TTC549 (cell line): ENCODE data around the gene ANKRD55.
A peak's percentile ranks its signal among the peaks of the same experiment; 100 is the strongest.
"Not testable (repeated sequence)": the region's sequence is repeated elsewhere in the genome, so short reads cannot be mapped to it uniquely, and the experiment has no call there.

Experiments
- FAIRE-seq: peaks from 2 replicates; lab custom pipeline; 2012; peaks lifted over from hg19 to GRCh38; lab: Jason Lieb, UNC

ANKRD55 gene

DNA sequence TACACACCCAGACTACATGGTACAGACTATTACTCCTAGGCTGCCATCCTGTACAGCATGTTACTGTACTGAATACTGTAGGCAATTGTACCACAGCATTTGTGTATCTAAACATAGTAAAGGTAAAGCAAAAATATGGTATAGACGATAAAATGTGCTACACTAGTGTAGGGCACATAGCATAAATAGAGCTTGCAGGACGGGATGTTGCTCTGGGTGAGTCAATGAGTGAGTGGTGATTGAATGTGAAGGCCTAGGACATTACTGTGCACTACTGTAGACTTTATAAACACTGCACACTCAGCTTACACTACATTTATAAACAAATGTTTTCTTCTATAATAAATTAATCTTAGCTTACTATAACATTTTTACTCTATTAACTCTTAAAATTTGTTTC lies 25.6 kb downstream of the ANKRD55 start:
- no peak for FAIRE-seq

DNA sequence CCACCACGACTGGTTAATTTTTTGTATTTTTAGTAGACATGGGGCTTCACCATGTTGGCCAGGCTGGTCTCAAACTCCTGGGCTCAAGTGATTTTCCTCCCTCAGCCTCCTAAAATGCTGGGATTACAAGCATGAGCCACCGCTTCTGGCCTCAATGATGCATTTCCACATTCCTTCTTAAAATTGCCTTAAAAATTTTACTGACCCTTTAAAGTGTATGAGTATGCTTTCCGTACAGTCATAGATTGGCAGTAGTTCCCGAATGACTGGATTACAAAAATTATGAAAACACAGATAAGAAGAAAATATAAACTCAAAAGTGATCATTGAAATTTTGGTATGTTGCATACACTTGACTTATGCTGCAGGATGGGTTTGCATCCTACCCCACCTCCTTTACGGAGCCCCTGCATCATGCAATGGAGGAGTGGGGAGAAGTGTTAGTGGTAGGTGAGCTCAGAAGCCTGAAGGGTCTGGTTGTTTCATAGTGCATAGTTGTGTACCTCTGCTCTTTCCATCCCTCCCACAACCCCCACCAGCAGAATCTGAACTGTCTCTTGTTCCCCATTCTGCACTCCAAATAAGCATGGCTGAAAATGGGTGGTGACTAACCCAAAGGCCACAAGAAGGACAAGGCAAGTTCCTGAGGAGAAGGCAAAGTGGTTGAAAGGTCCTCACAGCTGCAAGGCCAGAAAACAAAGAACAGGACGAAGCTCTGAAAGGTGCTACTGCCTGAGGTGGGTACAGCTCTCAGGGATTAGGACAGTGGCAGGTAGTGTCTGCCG lies 26.8 kb downstream of the ANKRD55 start:
- FAIRE-seq, result no peak

GRCh38 chr5:56203936-56204335 lies 29.2 kb downstream of the ANKRD55 start:
- not testable (repeated sequence) for FAIRE-seq

- no peak for FAIRE-seq
Observed at GRCh38 chr5:56202483-56202882, 30.6 kb downstream of the ANKRD55 start.

GRCh38 chr5:56201762-56202261 lies 31.3 kb downstream of the ANKRD55 start:
- not testable (repeated sequence) for FAIRE-seq

DNA sequence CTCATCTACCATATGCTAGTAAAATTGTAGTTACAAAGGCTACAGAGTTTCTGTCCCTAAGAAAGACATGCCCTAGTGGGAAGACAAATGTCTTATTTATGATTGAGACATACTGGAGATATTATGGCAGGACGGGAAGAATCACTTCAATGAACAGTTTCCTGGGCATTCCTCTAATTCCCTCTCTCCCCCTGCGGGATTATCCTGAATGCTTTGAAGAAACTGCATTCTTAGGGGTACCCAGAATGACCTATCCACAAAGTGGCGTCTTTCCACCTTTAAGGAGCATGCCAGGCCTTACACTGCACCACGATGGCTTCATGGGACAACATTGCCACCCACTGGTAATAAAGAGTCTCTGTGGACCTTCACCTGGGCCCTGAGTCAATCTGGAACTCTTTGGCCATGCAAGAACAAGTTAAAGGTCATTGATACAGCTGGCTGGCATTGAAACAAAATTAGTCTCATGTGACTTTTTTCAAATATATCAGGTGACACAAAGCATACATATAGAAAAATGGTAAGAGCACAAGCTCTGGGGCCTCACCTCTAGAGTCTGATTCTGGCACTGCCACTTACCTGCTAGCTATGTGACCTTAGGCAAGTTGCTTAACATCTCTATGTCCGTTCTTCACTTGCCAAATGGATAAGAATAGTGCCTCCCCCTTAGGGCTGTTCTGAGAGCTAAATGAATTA lies 32.0 kb downstream of the ANKRD55 start:
- FAIRE-seq, result no peak

DNA sequence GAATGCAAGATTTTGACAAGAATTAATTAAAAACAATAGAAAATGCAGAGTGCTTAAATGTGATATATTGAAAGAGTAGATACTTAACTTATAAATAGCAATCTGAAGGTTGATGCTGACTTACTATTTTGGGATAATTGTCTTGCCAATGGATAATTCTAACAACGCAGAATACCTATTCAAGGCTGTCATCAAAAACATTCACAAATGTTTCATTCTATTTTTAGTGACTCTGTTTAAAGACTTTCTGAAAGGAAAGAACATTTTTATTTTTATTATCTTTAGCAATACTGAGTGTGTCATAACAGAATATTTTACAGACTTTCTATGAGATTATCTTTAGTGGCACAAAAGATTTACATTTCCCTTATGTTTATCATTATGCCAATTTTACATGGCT lies 38.1 kb downstream of the ANKRD55 start:
- no peak for FAIRE-seq

DNA sequence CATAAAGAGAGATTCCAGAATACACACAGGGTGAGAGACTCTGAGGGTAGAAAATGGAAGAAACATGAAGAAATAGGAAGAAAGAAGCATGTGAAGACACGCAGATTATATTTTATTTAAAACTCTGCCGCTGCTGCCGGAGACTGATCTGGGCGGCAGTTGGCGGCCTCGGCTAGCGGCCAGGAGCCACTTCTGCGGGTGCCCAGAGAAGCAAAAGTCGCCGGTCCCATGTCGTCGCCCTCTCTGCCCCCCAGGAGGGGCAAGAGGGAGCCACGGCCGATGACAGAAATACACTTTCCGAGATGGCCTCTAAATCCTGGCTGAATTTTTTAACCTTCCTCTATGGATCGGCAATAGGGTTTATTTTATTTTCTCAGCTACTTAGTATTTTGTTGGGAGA lies 40.9 kb downstream of the ANKRD55 start:
- FAIRE-seq, result no peak

DNA sequence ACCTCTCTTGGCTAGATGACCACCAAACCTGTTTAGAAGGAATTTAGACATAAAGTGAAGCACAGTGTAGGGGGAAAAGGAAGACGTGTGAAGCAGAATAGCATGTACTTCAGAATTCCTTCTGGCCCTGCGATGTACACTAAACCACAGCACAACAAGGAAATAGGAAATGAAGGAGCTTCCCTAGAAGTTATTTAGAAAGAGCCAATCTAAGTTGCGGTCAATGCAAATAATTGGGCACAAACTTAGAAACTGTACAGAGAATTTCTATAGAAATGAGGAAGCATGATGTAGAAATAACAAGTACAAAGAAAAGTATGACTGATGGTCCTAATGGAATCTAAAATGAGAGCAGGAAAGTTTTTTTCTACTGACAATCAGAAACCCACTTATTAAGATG lies 41.5 kb downstream of the ANKRD55 start:
- FAIRE-seq, result peak; percentile 20

GRCh38 chr5:56190497-56190896 lies 42.6 kb downstream of the ANKRD55 start:
- no peak for FAIRE-seq

DNA sequence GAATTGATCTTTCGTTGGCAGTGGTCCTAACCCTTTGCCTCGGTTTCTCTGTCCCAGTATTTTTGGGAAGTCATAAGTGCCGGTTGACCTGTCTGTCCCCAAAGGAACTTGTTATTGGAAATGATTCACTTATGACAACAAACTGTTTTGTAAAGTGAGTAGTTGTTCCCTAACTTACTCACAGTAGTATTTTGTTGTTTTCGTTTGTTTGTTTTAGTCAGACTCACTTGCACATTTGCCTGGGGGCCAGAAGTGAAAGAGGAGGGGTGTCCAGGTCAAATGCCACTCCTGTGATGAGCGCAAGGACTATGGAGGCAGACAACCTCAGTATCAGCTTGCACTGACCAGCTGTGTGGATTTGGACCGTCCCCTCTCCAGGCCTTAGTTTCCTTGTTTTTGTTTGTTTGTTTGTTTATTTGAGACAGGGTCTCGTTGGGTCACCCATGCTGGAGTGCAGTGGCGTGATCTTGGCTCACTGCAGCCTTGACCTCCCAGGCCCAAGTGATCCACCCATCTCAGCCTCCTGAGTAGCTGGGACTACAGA lies 47.3 kb downstream of the ANKRD55 start:
- FAIRE-seq, result no peak

GRCh38 chr5:56183506-56183905 lies 49.6 kb downstream of the ANKRD55 start:
- FAIRE-seq, result no peak

DNA sequence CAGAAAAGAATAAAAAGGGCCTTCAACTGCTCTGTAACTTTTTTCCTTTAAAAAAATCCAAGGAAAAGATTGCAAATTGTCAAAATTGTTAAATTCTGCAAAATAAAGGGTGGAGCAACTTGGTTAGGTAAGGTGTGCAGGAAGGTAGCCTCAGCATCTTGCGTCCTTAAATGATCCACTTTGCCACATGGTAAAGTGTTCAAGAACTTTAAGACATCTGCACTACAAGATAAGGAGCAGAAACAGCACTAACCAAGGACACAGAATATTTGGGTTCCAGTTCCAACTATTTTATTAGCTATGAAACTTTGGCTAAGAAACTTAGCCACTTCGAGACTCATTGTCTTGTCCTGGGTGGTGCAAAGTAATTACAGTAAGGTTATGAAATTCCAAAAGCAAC lies 53.7 kb downstream of the ANKRD55 start:
- FAIRE-seq, result no peak

DNA sequence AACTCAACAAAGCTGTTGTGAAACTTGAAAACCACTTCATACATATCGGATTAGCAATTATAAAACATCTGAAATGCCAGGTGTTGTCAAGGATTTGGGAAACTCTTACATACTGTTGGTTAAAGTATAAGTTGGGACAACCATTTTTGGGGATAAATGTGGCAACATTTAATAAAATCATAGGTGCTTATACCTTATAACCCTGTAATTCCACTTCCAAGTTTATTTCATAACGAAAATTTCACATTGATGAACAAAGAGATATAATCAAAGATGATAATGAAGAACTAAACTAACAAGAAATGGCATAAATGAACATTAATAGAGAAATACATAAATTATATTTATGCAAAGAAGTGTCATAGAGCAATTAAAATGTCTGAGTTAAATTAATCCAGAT lies 54.3 kb downstream of the ANKRD55 start:
- FAIRE-seq, result no peak

GRCh38 chr5:56176871-56177533 lies 56.1 kb downstream of the ANKRD55 start:
- no peak for FAIRE-seq

DNA sequence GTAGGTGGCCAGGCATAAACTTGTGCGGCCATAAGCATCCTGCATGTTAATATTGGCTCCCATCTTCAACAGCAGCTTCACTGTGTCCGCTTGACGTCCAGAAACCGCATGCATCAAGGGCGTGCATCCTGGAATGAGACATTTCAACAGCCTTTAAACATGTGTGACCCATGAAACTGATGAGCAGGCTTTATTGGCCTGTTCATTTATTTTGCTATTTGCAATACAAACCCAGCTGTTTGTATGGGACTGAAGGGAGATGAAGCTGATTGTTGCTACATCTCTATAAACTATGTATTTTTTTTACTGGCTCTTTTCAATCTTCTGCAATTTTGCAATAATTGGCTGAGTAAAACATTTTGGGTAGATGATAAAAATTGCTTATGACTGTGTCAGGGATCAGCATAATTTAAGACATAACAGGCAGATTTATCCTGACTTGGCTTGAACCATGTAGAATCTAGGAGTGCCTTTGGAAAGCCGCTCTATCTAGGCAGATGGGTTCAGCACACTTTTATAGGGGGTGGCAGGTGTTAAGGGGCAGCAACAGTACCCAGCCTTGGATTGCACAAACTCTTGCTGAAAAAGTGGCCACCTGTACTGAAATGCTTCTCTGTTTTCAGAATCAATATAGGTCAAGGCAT lies 56.9 kb downstream of the ANKRD55 start:
- FAIRE-seq, result no peak

DNA sequence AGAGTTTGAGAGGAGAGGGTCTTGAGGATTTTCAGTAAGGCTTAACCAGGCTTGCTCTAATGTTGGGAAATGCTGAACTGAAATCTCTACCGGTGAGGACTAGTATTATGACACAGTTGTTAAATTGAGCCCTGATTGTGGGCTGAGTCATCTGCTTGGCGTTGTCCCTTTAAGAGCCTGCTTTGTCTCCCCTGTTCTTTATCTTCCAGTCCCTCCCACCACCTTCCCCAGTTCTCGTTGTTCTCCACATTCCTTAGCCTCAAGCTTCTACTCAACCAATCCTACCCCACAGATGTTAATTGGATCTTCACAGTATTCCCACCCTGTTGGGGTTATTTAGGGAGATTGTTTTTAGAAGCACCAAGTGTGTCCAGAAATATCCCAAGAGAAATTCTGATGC lies 57.6 kb downstream of the ANKRD55 start:
- FAIRE-seq, result no peak

GRCh38 chr5:56175021-56175420 lies 58.1 kb downstream of the ANKRD55 start:
- FAIRE-seq, result no peak

DNA sequence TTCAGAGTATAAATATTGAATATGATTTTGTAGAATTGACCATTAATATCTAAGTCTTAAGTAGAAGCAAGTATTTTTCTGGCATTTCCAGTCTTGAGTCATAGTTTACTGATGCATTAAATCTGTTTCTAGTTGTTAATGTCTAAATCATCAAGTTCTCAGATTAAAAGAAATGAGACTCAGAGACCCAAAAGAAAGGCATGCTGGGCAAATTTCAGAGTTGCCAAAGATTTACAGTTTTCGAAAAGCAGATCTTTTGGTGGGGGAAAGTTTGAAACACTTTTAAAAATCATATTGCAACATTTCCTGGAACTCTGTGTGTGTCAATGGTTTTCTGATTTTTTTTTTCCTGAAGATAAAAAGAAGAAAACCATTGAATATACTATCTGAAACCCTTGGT lies 60.9 kb downstream of the ANKRD55 start:
- no peak for FAIRE-seq

DNA sequence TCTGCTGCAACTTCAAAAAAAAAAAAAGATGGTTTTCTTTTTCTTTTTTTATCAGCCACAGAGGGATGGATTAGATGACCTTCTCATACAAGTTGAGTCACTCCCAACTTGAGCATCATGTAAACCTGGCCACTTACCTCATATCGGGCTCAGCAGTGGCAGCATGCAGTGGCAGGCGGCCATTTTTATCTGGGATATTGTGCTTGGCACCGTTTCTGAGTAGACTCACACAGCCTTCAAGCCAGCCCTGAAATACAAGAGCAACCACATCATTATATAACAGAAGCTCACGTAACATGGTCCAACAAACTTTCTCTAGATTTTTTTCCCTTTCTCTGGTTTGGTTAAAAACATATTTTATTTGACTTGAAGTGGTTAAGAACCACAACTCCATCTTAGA lies 62.6 kb downstream of the ANKRD55 start:
- no peak for FAIRE-seq

- FAIRE-seq, result no peak
Observed at GRCh38 chr5:56169949-56170348, 63.2 kb downstream of the ANKRD55 start.

GRCh38 chr5:56169281-56169680 lies 63.8 kb downstream of the ANKRD55 start:
- no peak for FAIRE-seq
